ENCODE measurements around the gene FAM240A. TPM values are rescaled to one million over a fixed set of nuclear protein-coding genes. Genes with fewer than 3 reads are reported as not detected.

FAM240A gene
- total RNA-seq, 8 experiments from 2014 or later = 0.28 TPM; not detected in 7

DNA sequence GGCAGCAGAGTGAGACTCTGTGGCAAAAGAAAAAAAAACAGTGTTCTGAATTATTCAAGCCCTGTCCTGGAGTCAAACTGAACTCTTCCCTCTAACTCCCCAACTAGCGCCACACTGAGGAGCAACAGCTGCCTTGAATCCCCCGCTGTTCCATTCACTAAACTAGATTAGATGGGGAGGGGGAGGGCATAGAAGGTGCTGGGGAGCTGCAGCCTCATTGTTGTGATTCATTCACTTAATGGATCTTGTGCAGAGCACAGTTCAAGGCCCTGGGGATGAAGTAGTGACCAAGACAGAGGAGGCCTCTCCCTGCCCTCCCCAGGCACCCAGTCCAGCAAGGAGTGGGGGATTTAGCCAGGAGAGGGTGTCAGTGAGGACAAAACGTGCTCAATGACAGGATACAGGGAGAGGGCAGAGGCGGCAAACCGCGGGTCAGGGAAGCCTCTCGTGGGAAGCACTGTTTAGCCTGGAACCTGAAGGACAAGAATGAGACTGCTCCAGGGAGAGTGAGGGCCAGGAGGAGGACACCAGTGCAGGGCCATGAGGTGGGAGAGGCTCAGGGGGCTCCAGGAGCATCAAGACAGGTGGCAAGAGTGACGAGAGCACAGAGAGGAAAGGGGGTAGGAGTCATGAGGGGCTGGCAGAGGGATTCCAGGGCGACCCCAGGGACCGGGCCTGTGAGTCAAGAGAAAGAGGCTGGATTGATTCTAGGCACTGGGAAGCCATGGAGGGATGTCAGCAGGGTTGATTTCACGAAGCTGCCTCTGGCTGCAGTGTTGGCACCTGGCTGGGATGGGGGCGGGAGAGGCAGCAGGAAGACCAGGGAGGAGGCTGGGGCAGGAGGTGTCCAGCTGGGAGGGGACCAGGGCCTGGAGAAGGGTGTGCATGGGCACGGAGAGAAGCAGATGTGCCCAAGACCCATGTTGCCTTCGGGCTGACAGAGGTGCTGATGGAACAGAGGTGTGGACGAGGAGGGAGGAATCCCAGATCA, 49.7 kb downstream of the FAM240A start:
- in situ Hi-C loops (cut with MboI; ENCODE audit: low pct_unique_long_range_greater_than_20kb in 2 of 9, low sequenced_read_pairs in 9 of 9, unreplicated experiment in 9 of 9) = no loop called here
- Histone ChIP-seq H3K27ac (peak overlapping the region; percentile 72 to 78), H3K4me1 (replicated peaks in 1 of 2) (peaks cover 53 to 62% of the 10 kb centered on the region in 2 donors), H3K4me3 (no peak overlapping the region)
- 72 to 100% (median 87%) methylated on average over 1 to 7 of the region's 15 CpGs; no CpG with 5 or more reads in 3 of the 10 experiments for WGBS, 10 experiments
- no peak for ATAC-seq (replicated peaks in 6 of 8)

DNA sequence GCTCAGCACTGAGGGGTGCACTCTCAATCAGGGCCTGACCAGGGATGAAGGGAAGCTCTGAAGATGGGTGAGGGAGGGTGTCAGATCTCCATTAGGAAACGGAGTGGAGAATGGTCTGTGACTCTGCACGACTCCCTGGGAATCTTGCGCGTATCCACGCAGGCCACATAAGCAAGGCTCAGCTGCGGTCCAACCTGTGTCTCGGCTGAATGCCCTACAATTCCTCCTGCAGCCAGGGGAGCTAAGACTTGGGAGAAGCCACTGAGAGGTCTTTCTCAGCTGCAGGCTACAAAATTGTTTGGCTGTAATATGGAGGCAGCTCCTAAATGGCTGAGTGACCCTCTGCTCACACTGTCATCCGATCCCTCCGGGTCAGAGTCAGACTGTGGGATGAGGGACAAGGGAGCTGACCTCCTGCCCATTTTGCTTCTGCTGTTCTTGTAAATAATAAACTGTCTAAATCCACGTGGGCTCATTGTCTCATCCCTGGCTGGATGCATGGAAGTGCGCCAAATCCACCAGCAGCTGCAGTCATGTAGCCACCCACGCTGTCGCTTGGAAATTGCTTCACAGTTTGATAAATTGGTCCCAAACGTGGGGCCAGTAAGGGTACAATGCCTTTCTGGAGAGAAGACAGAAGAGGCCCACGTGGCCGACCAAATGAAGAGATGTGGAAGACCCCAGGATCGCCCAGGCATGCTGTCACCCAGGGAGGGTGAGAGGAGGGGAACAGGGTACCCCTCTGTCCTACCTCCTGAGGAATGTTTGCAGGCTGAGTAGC, 50.6 kb downstream of the FAM240A start:
- Histone ChIP-seq H3K4me3 (no peak overlapping the region), H3K27ac (peak overlapping the region; percentile 72 to 78), H3K4me1 (replicated peaks in 1 of 2) (peaks cover 53 to 62% of the 10 kb centered on the region in 2 donors)
- WGBS, 10 experiments = 0 to 61% (median 10%) methylated on average over 1 to 14 of the region's 17 CpGs; no CpG with 5 or more reads in 1 of the 10 experiments
- peak; percentile 38 to 68 (median 60) for ATAC-seq (replicated peaks in 6 of 8)
- in situ Hi-C loops (cut with MboI; ENCODE audit: low pct_unique_long_range_greater_than_20kb in 2 of 9, low sequenced_read_pairs in 9 of 9, unreplicated experiment in 9 of 9) = no loop called here

DNA sequence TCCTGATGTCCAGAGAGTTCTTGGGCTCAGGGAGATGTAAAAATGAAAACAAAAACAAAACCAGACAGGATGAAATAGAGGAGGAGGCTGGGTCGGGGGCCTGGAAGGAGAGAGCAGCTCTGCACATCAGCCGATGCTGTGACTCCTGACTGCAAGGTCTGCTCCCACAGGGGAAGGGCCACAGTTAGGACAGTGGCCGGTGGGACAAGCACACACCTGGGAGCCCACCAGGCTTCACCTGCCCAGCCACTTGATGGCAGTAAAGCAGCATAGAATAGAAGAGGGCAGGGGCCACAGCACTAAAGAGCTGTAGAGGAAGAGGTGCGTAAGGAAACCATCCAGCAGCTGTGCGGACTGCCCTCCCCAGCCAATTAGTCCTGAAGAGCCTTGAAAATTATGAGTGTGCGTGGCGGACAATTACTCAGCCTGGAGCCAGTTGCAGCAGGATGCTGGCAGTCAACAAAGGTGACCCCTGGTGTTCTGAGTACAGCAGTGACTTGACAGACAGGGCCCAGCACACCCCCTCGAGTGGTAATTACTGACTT, 51.3 kb downstream of the FAM240A start:
- 17 to 100% (median 55%) methylated on average over 1 to 5 of the region's 8 CpGs; no CpG with 5 or more reads in 1 of the 10 experiments for WGBS, 10 experiments
- peak in 7 of 8 experiments; percentile 7 to 83 (median 81) for ATAC-seq (replicated peaks in 6 of 8)
- in situ Hi-C loops (cut with MboI; ENCODE audit: low pct_unique_long_range_greater_than_20kb in 2 of 9, low sequenced_read_pairs in 9 of 9, unreplicated experiment in 9 of 9) = no loop called here
- Histone ChIP-seq H3K4me3 (no peak overlapping the region), H3K27ac (peak overlapping the region; percentile 72 to 78), H3K4me1 (replicated peaks in 1 of 2) (peaks cover 53 to 65% of the 10 kb centered on the region in 2 donors)

DNA sequence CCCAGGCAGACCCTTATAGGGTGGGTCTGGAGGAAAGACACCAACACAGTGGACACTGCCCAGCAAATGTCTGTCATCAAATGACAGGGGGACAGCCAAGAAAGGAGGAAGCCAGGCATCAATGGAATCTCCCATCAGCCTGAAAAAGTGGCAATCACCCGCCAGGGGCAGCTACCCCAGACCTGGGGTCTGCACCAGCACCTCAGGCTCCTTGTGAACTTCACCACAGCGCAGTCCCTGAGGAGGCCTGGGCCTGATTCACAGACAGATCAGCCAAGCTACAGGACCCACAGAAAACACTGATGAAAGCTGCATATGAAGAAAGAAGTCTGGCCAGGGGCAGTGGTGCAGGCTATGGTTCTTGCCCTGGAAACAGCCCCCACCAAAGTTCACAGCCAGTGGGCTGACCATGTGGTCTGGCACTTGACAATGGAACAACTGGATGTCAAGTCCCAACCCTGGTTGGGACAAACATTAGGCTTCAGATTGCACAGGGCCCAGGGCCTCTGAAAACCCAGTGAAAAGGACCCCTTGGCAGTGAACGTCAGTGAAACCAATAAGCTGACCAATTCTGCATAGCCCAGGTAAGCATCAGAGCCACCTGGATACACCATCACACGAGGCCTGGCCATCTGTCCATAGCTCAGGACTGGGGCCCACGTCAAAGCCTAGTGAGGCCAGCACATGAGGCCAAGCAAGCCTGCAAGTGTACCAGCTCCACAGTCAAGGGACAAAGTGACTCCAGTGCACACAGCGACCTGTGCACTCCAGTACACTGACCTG, 52.1 kb downstream of the FAM240A start:
- 40 to 100% (median 87%) methylated on average over 1 to 3 of the region's 6 CpGs; no CpG with 5 or more reads in 1 of the 10 experiments for WGBS, 10 experiments
- Histone ChIP-seq H3K27ac (peak overlapping the region; percentile 12 to 78), H3K4me3 (no peak overlapping the region), H3K4me1 (replicated peaks in 1 of 2) (peaks cover 46 to 58% of the 10 kb centered on the region in 2 donors)
- ATAC-seq (replicated peaks in 6 of 8) = peak in 2 of 8 experiments; percentile 0 to 1
- in situ Hi-C loops (cut with MboI; ENCODE audit: low pct_unique_long_range_greater_than_20kb in 2 of 9, low sequenced_read_pairs in 9 of 9, unreplicated experiment in 9 of 9) = no loop called here

DNA sequence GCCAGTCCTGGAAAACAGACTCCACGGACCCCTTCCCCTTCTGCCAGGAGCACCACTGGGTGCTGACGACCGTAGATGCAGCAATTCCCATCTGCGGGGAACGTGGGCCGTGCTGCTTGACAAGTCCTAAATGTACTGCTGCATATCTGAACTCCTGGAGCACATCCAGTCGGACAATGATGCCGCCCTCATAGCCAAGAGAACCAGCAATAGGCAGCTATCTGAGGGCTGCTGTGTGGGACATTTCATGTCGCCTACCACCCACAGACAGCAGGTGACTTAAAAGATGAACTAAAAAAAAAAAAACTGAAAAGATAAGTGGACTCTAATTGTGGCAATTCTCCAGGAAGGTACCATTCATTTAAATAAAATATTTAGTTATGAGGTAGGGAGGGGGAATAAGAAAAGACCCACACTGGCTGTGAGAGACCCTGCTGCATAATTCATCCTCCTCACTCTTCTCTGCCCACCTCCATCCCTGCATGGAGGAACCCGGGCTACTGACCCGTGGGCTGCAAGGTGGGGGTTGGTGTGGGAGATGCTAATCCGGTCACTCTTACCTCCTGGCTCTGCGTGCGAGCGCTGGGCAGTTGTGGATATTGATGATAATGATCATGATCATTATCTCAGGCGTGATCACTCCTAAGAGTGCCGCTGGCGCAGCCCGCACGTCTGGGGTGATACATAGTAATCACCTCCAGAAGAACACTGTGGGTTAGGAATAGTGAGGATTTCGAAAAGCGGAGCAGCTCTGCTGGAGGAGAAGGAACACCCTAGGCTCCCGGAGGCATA, 52.8 kb downstream of the FAM240A start:
- Histone ChIP-seq H3K4me3 (no peak overlapping the region), H3K27ac (no peak overlapping the region), H3K4me1 (replicated peaks in 1 of 2) (peaks cover 42 to 50% of the 10 kb centered on the region in 2 donors)
- WGBS, 10 experiments = 0 to 100% (median 81%) methylated on average over 2 to 13 of the region's 23 CpGs
- peak in 1 of 8 experiments; percentile 1 for ATAC-seq (replicated peaks in 6 of 8)
- in situ Hi-C loops (cut with MboI; ENCODE audit: low pct_unique_long_range_greater_than_20kb in 2 of 9, low sequenced_read_pairs in 9 of 9, unreplicated experiment in 9 of 9) = no loop called here

DNA sequence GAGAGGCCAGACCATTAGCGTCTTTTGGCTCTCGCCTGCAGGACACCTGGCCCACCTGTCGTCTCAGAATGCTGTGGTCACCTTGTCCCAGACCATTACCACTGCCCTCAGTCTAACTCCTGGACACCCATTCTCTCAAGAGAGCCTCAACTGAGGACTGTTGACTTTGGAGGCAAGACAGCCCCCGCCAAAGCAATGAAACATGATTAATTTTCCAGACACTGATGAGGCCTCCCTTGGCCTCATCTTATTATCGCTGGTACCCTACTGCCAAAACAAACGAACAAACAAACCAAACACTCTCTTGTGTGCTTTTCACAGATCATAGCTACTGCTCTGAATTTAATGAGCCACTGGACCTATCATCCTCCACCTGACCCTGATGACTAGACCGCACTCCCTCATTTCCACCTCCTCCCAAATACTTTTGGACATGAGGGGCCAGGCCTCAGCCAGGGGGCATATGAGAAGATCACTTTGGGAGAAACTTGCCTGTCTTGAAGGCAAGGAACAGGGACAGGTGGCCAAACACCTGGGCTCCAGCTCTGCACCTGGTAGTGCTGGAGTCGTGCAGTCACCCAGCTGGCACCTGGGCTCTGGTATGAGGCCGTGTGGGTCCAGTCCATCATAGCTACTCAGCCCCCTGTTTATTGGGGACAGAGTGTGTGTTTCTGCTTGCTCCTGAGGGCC, 53.6 kb downstream of the FAM240A start:
- no peak overlapping the region for H3K27ac ChIP-seq
- H3K4me3 ChIP-seq = no peak overlapping the region
- 29 to 100% (median 78%) methylated on average over 1 to 4 of the region's 9 CpGs; no CpG with 5 or more reads in 4 of the 10 experiments for WGBS, 10 experiments
- in situ Hi-C loops (cut with MboI; ENCODE audit: low pct_unique_long_range_greater_than_20kb in 2 of 9, low sequenced_read_pairs in 9 of 9, unreplicated experiment in 9 of 9) = no loop called here
- H3K4me1 ChIP-seq (replicated peaks in 1 of 2) = peaks cover 35 to 43% of the 10 kb centered on the region in 2 donors
- ATAC-seq (replicated peaks in 6 of 8) = peak in 1 of 8 experiments; percentile 2

DNA sequence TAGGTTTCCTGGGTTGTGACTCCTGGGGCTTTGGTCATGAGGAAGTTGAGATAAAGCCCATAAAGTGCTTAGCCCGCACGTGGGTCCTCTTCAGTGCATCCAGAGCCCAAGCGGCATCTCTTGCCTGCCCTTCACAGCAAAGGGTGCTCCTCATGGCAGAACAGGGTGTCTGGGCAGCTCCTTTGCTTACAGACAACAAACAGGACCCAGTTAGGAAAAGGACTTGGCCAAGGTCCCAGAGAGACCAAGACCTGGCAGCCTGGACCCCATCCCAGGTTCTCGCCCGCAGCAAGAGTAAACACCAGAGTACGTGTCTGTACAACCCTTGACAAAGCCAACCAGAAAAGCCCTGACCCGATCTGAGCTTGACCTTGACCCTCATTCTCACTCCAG, 54.1 kb downstream of the FAM240A start:
- in situ Hi-C loops (cut with MboI; ENCODE audit: low pct_unique_long_range_greater_than_20kb in 2 of 9, low sequenced_read_pairs in 9 of 9, unreplicated experiment in 9 of 9) = no loop called here
- Histone ChIP-seq H3K4me3 (no peak overlapping the region), H3K27ac (no peak overlapping the region), H3K4me1 (replicated peaks in 1 of 2) (peaks cover 29 to 37% of the 10 kb centered on the region in 2 donors)
- no peak for ATAC-seq (replicated peaks in 6 of 8)
- 60 to 100% (median 96%) methylated on average over 1 to 6 of the region's 7 CpGs; no CpG with 5 or more reads in 4 of the 10 experiments for WGBS, 10 experiments

DNA sequence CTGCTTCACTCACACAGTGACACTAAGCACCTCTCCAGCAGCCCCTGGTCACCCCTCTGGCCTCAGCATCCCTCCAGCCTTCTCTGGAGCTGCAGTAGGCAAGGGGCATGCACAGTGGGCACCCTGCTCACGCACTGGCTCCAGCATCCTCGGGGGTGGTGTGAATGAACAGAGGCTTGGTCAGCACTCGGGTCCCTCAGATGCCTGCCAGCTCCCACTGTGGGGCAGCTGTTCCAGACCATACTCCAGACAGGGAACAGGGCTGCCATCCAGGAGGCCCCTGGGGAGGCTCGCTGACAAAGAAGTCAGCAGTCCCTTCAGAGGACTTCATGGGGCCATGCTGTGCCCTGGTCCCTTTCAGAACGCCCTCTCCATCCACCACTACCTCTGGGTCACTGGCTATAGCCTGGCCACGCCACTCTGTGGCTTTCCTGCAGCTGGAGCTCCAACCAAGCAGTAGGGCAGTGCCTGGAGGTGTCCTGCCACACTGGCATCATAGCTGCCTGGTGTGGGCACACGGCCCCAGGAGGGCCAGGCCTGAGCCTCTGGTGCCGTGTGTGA, 54.8 kb downstream of the FAM240A start:
- no peak for ATAC-seq (replicated peaks in 6 of 8)
- in situ Hi-C loops (cut with MboI; ENCODE audit: low pct_unique_long_range_greater_than_20kb in 2 of 9, low sequenced_read_pairs in 9 of 9, unreplicated experiment in 9 of 9) = no loop called here
- Histone ChIP-seq H3K4me3 (no peak overlapping the region), H3K27ac (no peak overlapping the region), H3K4me1 (replicated peaks in 1 of 2) (peaks cover 24 to 30% of the 10 kb centered on the region in 2 donors)
- 10 to 100% (median 41%) methylated on average over 1 to 3 of the region's 8 CpGs; no CpG with 5 or more reads in 6 of the 10 experiments for WGBS, 10 experiments

DNA sequence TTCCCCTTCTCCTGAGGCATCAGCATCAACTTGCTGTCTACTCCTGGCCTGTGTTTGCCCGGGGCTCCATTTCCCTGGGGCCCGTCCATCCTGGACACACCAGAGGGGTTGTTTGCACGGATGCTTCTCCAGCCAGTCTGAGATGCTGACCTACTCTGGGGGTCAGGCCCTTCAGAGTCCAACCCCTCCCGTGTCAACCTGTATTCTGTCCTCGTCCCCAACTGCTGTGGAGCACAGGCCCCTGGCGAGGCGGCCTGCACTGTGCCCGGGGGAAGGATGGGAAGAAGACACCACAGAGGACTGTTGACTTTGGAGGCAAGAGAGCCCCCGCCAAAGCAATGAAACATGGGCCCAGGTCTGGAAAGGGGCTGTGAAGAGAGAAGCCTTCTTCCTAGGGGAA, 55.3 kb downstream of the FAM240A start:
- peaks cover 19 to 25% of the 10 kb centered on the region in 2 donors for H3K4me1 ChIP-seq (replicated peaks in 1 of 2)
- in situ Hi-C loops (cut with MboI; ENCODE audit: low pct_unique_long_range_greater_than_20kb in 2 of 9, low sequenced_read_pairs in 9 of 9, unreplicated experiment in 9 of 9) = no loop called here
- H3K4me3 ChIP-seq = no peak overlapping the region
- no peak overlapping the region for H3K27ac ChIP-seq
- WGBS, 10 experiments = 56 to 95% (median 76%) methylated on average over 1 to 4 of the region's 9 CpGs; no CpG with 5 or more reads in 6 of the 10 experiments
- no peak for ATAC-seq (replicated peaks in 6 of 8)

DNA sequence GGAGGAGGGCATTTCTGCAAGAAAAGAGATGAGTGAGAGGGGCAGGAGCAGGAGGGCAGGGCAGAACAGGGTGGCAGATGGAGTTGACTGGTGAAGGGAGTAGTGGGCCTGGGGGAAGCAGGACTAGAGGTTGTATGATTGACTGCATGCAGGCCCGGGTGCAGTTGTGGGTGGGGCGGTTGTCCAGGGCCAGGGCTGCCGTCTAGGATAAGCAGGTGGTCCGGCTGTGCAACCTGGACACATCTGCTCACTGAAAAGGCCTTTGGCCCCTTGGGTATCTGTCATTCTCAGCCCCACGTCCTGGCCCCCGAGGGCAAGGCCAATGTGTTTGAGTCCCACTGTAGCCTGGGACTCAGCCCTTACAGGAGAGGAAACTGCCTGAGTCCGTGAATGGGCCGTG, 55.8 kb downstream of the FAM240A start:
- WGBS, 10 experiments = 63 to 80% methylated on average over 1 to 2 of the region's 8 CpGs; no CpG with 5 or more reads in 8 of the 10 experiments
- no peak overlapping the region for H3K27ac ChIP-seq
- H3K4me1 ChIP-seq (replicated peaks in 1 of 2) = peaks cover 15 to 21% of the 10 kb centered on the region in 2 donors
- in situ Hi-C loops (cut with MboI; ENCODE audit: low pct_unique_long_range_greater_than_20kb in 2 of 9, low sequenced_read_pairs in 9 of 9, unreplicated experiment in 9 of 9) = no loop called here
- no peak for ATAC-seq (replicated peaks in 6 of 8)
- no peak overlapping the region for H3K4me3 ChIP-seq

DNA sequence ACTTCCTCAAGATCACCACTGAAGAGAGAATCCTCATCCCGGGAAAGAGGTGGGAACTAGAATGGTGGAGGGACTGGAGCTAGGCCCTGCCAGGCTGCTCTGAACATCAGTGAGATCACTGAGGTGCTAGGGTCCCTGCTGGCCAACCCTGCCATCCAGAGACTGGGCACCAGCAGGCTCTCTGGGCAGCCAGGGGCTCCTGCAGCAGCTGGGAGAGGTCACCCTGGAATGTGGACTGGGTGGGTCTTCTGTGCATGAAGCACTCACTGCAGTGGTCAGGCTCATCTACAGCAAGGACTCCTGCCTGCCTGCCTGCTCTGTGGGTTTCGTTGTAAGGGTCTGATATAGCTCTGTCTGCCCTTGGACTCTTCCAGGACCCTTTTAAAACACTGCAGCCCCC, 56.3 kb downstream of the FAM240A start:
- peaks cover 10 to 16% of the 10 kb centered on the region in 2 donors for H3K4me1 ChIP-seq (replicated peaks in 1 of 2)
- 67 to 100% (median 78%) methylated on average over 1 to 2 of the region's 2 CpGs; no CpG with 5 or more reads in 4 of the 10 experiments for WGBS, 10 experiments
- H3K27ac ChIP-seq = no peak overlapping the region
- peak in 2 of 8 experiments; percentile 36 to 41 for ATAC-seq (replicated peaks in 6 of 8)
- in situ Hi-C loops (cut with MboI; ENCODE audit: low pct_unique_long_range_greater_than_20kb in 2 of 9, low sequenced_read_pairs in 9 of 9, unreplicated experiment in 9 of 9) = no loop called here
- H3K4me3 ChIP-seq = no peak overlapping the region
